ENCODE data around the gene CPEB1. TPM values are rescaled to one million over a fixed set of nuclear protein-coding genes. Genes with fewer than 3 reads are reported as not detected.
A peak's percentile ranks its signal among the peaks of the same experiment; 100 is the strongest.

Gene CPEB1
- total RNA-seq, 3 donors from 2014 or later (not counting 1 experiment from before 2014, with no cell fraction given), result not detected

DNA sequence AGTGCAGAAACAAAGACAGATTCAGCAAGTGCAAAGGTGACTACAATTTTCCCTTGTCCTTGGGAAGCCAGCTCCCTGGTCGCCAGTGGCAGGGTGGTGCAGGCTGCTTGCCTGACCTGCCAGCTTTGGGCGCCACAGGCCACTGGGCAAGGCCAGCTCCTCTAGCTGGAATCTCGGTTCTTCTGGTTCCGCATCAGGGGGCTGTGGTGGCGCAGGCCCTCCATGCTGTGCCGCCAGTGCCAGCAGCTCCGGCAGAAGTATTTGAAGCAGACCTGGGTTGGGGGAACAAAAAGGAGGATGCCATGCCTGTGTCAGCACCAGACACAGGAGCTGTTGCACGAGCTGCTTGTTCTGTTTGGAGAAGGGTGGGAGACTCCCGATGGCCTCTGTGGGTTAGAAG is 102.7 kb downstream of the CPEB1 start:
- peaks cover 4 to 8% of the 10 kb centered on the region in 2 donors for H3K27me3 Mint-ChIP-seq (ENCODE audit: low read depth in 2 of 2)
- no peak overlapping the region for H3K4me3 Mint-ChIP-seq
- no peak overlapping the region for H3K4me3 ChIP-seq (ENCODE audit: low read length)
- DNase-seq (no peak), ATAC-seq (no peak)
- no peaks in the 10 kb centered on the region for H3K27me3 ChIP-seq (ENCODE audit: control insufficient read depth, insufficient read depth, low read length)
- no peaks in the 10 kb centered on the region for H3K9me3 Mint-ChIP-seq
- no peaks in the 10 kb centered on the region for H3K36me3 ChIP-seq (ENCODE audit: control insufficient read depth, insufficient read depth, low read length)
- H3K36me3 Mint-ChIP-seq, result no peaks in the 10 kb centered on the region
- H3K9me3 ChIP-seq (ENCODE audit: control insufficient read depth, insufficient read depth, low read length), result no peaks in the 10 kb centered on the region
- H3K4me1 ChIP-seq (ENCODE audit: control insufficient read depth, insufficient read depth, low read length), result peaks cover 14% of the 10 kb centered on the region
- intact Hi-C loops (cut with micrococcal nuclease), result no loop called here
- WGBS (ENCODE audit: insufficient coverage), result 92% methylated on average over 9 of the region's 9 CpGs
- peaks cover 9 to 18% of the 10 kb centered on the region in 2 donors for H3K4me1 Mint-ChIP-seq
- H3K27ac ChIP-seq (ENCODE audit: low read length), result no peak overlapping the region
- TF ChIP-seq, protein P1, sequence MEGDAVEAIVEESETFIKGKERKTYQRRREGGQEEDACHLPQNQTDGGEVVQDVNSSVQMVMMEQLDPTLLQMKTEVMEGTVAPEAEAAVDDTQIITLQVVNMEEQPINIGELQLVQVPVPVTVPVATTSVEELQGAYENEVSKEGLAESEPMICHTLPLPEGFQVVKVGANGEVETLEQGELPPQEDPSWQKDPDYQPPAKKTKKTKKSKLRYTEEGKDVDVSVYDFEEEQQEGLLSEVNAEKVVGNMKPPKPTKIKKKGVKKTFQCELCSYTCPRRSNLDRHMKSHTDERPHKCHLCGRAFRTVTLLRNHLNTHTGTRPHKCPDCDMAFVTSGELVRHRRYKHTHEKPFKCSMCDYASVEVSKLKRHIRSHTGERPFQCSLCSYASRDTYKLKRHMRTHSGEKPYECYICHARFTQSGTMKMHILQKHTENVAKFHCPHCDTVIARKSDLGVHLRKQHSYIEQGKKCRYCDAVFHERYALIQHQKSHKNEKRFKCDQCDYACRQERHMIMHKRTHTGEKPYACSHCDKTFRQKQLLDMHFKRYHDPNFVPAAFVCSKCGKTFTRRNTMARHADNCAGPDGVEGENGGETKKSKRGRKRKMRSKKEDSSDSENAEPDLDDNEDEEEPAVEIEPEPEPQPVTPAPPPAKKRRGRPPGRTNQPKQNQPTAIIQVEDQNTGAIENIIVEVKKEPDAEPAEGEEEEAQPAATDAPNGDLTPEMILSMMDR (IDR thresholded peaks at IDR 0.05), result no peak
- H3K27ac Mint-ChIP-seq, result no peak overlapping the region

DNA sequence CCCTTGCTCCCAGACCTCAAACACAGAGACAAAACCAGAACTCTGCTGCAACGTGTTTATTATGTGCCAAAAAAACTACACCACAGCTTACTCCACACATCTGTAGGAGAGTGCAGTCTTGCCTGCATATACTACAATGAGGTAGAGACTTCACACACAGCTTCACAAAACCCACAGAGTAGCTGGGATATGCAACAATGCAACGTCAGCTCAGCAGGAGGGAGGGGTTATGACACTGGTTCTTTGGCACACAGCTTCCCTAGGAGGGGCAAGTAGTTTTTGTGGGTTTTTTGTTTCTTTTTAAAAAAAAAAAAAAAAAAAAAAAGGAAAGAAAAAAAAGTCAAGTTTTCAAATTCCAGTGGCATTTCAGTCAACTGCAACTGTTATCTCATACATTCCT is 104.0 kb downstream of the CPEB1 start:
- H3K36me3 ChIP-seq (ENCODE audit: control insufficient read depth, insufficient read depth, low read length), result peaks cover 8% of the 10 kb centered on the region
- H3K27me3 ChIP-seq (ENCODE audit: control insufficient read depth, insufficient read depth, low read length), result no peaks in the 10 kb centered on the region
- no peak overlapping the region for H3K27ac ChIP-seq (ENCODE audit: low read length)
- Mint-ChIP-seq H3K4me3 (no peak overlapping the region), H3K9me3 (no peaks in the 10 kb centered on the region), H3K27ac (no peak overlapping the region), H3K4me1 (peaks cover 21 to 31% of the 10 kb centered on the region in 2 donors), H3K27me3 (ENCODE audit: low read depth in 2 of 2) (peaks cover 4 to 8% of the 10 kb centered on the region in 2 donors), H3K36me3 (no peaks in the 10 kb centered on the region)
- no peak for ATAC-seq
- no peak overlapping the region for H3K4me3 ChIP-seq (ENCODE audit: low read length)
- H3K4me1 ChIP-seq (ENCODE audit: control insufficient read depth, insufficient read depth, low read length), result peaks cover 23% of the 10 kb centered on the region
- 7% methylated on average over 2 of the region's 2 CpGs for WGBS (ENCODE audit: insufficient coverage)
- intact Hi-C loops (cut with micrococcal nuclease), result no loop called here
- TF ChIP-seq, protein P1 (IDR thresholded peaks at IDR 0.05), result no peak
- no peaks in the 10 kb centered on the region for H3K9me3 ChIP-seq (ENCODE audit: control insufficient read depth, insufficient read depth, low read length)
- DNase-seq, result peak in 1 of 2 donors; percentile 39

DNA sequence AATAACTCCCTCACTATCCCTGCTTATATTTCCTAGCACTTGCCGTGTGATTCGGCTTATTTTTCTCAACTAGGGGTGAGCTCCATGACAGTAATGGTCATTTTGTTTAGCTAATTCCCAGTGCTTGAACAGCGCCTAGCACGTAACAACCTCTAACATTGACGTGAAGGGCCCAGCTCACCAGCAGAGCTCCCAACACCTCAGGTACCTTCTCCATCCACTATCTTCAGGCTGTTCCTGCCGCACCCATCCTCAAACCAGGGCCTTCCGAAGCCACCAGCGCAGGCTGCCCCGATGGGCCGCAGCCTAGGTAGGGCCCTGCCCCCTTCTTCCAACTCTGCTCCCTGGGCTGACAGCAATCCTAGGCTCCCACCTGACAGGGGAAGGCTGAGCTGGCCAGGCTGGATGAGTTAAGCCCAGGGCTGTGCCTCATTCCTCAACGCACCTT is 106.2 kb downstream of the CPEB1 start:
- H3K4me1 ChIP-seq (ENCODE audit: control insufficient read depth, insufficient read depth, low read length), result peaks cover 23% of the 10 kb centered on the region
- no peaks in the 10 kb centered on the region for H3K9me3 Mint-ChIP-seq
- H3K4me1 Mint-ChIP-seq, result peaks cover 35 to 43% of the 10 kb centered on the region in 2 donors
- H3K4me3 ChIP-seq (ENCODE audit: low read length), result peak overlapping the region; percentile 83
- intact Hi-C loops (cut with micrococcal nuclease), result loop anchor here (1.0 kb wide), 2 partner anchors 270 to 445 kb away; partner anchors contain the start of gene RAMAC
- H3K4me3 Mint-ChIP-seq, result peak overlapping the region; percentile 96
- H3K9me3 ChIP-seq (ENCODE audit: control insufficient read depth, insufficient read depth, low read length), result no peaks in the 10 kb centered on the region
- ATAC-seq (no peak), DNase-seq (no peak)
- H3K27me3 ChIP-seq (ENCODE audit: control insufficient read depth, insufficient read depth, low read length), result no peaks in the 10 kb centered on the region
- H3K36me3 ChIP-seq (ENCODE audit: control insufficient read depth, insufficient read depth, low read length), result peaks cover 29% of the 10 kb centered on the region
- peak overlapping the region; percentile 92 to 95 for H3K27ac Mint-ChIP-seq
- 42% methylated on average over 11 of the region's 11 CpGs for WGBS (ENCODE audit: insufficient coverage)
- TF ChIP-seq, protein P1 (IDR thresholded peaks at IDR 0.05), result no peak
- H3K27ac ChIP-seq (ENCODE audit: low read length), result peak overlapping the region; percentile 87
- peaks cover 1 to 4% of the 10 kb centered on the region in 2 donors for H3K27me3 Mint-ChIP-seq (ENCODE audit: low read depth in 2 of 2)
- H3K36me3 Mint-ChIP-seq, result peaks cover 12% of the 10 kb centered on the region

Measured in natural killer cell (primary cell).